GM18511 (cell line): Measurements from ENCODE around the gene TMEFF1.

Source experiments
- ATAC-seq: cut with Tn5 transposase; IDR thresholded peaks from one replicate; pipeline ENCODE4 v1.9.1; 2021; ENCODE audit warnings: mild to moderate bottlenecking, moderate library complexity; ENCODE audit not compliant: unreplicated experiment

TMEFF1 gene

GRCh38 chr9:100445903-100446549 is 26.9 kb upstream of the TMEFF1 start:
- no peak for ATAC-seq

- no peak for ATAC-seq
Measured at GRCh38 chr9:100447041-100447440, 25.9 kb upstream of the TMEFF1 start.

- ATAC-seq, result no peak
Measured at GRCh38 chr9:100448266-100448665, 24.7 kb upstream of the TMEFF1 start.

GRCh38 chr9:100449420-100449819 is 23.5 kb upstream of the TMEFF1 start:
- ATAC-seq, result no peak

- ATAC-seq, result no peak
Measured at GRCh38 chr9:100452894-100453293, 20.1 kb upstream of the TMEFF1 start.

- ATAC-seq, result no peak
Measured at GRCh38 chr9:100455470-100455869, 17.5 kb upstream of the TMEFF1 start.

- ATAC-seq, result no peak
Measured at GRCh38 chr9:100457517-100457916, 15.4 kb upstream of the TMEFF1 start.

- ATAC-seq, result no peak
Measured at GRCh38 chr9:100459963-100460362, 13.0 kb upstream of the TMEFF1 start.

- ATAC-seq, result no peak
Measured at GRCh38 chr9:100465274-100465673, 7.7 kb upstream of the TMEFF1 start.

GRCh38 chr9:100465761-100466160 is 7.2 kb upstream of the TMEFF1 start:
- no peak for ATAC-seq

GRCh38 chr9:100466171-100466828 is 6.6 kb upstream of the TMEFF1 start:
- ATAC-seq, result no peak

GRCh38 chr9:100466829-100467221 is 6.1 kb upstream of the TMEFF1 start:
- peak; percentile 57 for ATAC-seq

GRCh38 chr9:100468041-100468440 is 4.9 kb upstream of the TMEFF1 start:
- ATAC-seq, result no peak

- no peak for ATAC-seq
Measured at GRCh38 chr9:100472268-100472667, 681 bp upstream of the TMEFF1 start.

- ATAC-seq, result peak; percentile 74
Measured at GRCh38 chr9:100473276-100474081, 530 bp downstream of the TMEFF1 start.

- no peak for ATAC-seq
Measured at GRCh38 chr9:100474082-100474923, 1.4 kb downstream of the TMEFF1 start.

- no peak for ATAC-seq
Measured at GRCh38 chr9:100474924-100475276, 2.0 kb downstream of the TMEFF1 start.

GRCh38 chr9:100477241-100477640 is 4.3 kb downstream of the TMEFF1 start:
- ATAC-seq, result no peak

GRCh38 chr9:100478192-100478591 is 5.2 kb downstream of the TMEFF1 start:
- ATAC-seq, result no peak

- ATAC-seq, result no peak
Measured at GRCh38 chr9:100479820-100480219, 6.9 kb downstream of the TMEFF1 start.

- ATAC-seq, result no peak
Measured at GRCh38 chr9:100485196-100485595, 12.2 kb downstream of the TMEFF1 start.
